GM18867 (cell line): ENCODE results near the gene TENM3.
A peak's percentile ranks its signal among the peaks of the same experiment; 100 is the strongest.

ENCODE experiments used
- ATAC-seq: cut with Tn5 transposase; IDR thresholded peaks from one replicate; pipeline ENCODE4 v1.9.1; 2021; ENCODE audit warnings: mild to moderate bottlenecking, moderate library complexity; ENCODE audit not compliant: unreplicated experiment

The TENM3 gene

DNA sequence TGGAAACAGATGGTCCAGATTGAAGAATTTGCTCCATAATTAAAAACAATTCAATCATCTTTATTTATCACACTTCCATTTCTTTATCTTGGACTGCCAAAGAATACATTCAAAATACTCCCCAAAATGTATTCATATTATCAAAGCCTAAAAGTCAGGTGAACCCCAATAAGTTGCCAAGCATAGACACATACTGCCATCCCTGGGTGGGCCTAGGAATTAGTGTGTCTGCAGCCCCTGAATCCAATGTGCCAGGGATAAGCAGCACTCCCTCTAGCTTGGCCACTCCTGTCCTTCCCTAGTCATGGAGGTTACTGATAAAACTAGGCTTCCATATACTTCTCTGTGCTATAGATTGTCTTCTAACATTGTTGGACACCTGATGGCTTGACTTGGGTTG lies 199.9 kb downstream of the TENM3 start:
- no peak for ATAC-seq

GRCh38 chr4:182447767-182448280 lies 204.6 kb downstream of the TENM3 start:
- no peak for ATAC-seq

DNA sequence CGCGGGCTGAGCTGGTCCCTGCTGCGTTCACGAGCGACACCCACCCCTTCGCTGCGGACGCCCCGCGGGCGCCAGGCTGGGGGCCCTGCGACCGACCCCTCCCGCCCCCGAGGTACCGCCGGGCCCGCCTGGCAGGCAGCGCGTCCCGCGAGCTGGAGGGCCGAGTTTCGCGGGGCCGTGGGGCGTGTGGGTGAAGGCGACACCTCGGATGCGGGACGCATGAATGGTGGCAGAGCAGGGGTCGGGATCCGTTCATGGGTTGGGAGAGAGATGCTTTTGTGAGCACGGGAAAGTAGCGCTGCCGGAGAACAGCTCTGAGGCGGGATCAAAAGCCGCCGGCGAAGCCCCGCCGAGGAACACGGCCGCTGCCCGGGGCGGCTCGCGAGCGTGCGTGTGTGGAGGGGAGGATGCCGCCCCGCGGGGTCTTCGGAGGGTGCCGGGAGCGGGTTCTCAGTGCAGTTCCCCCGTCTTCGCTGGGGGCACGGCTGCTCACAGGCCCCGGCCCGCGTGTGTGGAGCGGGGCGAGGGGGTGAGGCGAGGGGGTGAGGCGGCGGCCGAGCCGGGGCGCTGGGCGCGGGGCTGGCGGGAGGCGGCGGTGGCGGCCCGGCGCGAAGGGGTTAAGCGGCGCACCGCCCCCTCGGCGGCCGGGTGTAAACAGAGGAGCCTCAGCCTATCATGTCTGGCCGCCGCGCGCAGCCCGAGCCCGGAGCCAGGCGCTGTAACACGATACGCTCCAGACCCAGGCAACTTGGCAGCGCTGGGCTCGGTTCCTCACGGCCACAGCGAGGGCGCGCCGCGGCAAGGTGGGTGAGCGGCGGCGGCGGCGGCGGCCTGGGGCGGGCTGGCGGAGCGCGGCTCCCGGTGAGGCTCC lies 205.3 kb downstream of the TENM3 start:
- peak; percentile 89 for ATAC-seq

GRCh38 chr4:182449186-182449929 lies 206.2 kb downstream of the TENM3 start:
- peak; percentile 2 for ATAC-seq

GRCh38 chr4:182449930-182450439 lies 206.8 kb downstream of the TENM3 start:
- ATAC-seq = no peak

GRCh38 chr4:182451441-182451840 lies 208.2 kb downstream of the TENM3 start:
- no peak for ATAC-seq

GRCh38 chr4:182453830-182454229 lies 210.6 kb downstream of the TENM3 start:
- no peak for ATAC-seq

- ATAC-seq = no peak
Measured at GRCh38 chr4:182454440-182455013, 211.3 kb downstream of the TENM3 start.

DNA sequence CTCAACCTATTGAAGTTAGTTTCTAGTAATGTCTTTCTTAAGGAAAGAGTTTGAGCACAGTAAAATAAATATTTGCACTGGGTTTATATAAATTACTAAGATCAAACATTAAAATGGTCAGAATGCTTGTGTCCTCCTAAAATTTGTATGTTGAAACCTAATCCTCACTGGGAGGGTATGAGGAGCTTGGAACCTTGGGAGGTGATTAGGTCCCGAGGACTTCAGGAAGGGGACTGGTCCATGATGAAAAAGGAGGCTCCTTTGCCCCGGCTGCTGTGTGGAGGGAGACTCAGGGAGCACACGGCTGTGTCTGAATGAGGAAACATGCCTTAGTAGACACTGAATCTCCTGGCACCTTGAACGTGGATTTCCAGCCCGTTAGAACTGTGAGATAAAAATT lies 221.9 kb downstream of the TENM3 start:
- ATAC-seq = no peak

GRCh38 chr4:182465979-182466378 lies 222.8 kb downstream of the TENM3 start:
- ATAC-seq = no peak

- no peak for ATAC-seq
Measured at GRCh38 chr4:182470215-182470614, 227.0 kb downstream of the TENM3 start.

- ATAC-seq = no peak
Measured at GRCh38 chr4:182475539-182475938, 232.3 kb downstream of the TENM3 start.

- peak; percentile 88 for ATAC-seq
Measured at GRCh38 chr4:182478475-182478874, 235.3 kb downstream of the TENM3 start.

- ATAC-seq = no peak
Measured at GRCh38 chr4:182483685-182484084, 240.5 kb downstream of the TENM3 start.

GRCh38 chr4:182486881-182487280 lies 243.7 kb downstream of the TENM3 start:
- ATAC-seq = no peak

GRCh38 chr4:182488896-182489295 lies 245.7 kb downstream of the TENM3 start:
- no peak for ATAC-seq

DNA sequence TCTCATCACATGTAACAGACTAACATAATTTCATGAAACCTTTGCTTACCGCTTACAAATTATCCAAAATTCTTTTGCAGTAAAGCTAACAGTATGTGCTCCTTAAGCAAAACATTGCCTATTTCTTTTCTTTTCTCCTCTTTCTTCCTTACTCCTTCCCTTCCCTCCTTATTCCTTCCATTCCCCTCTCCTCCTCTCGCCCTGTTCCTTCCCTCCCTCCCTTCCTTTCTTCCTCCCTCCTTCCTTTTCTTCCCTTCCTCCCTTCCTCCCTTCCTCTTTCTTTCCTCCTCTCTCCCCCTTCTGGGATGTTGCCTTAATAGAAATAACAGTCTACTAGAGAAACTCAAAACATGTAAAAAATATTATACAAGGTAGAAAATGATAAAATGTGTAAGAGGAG lies 246.4 kb downstream of the TENM3 start:
- no peak for ATAC-seq

DNA sequence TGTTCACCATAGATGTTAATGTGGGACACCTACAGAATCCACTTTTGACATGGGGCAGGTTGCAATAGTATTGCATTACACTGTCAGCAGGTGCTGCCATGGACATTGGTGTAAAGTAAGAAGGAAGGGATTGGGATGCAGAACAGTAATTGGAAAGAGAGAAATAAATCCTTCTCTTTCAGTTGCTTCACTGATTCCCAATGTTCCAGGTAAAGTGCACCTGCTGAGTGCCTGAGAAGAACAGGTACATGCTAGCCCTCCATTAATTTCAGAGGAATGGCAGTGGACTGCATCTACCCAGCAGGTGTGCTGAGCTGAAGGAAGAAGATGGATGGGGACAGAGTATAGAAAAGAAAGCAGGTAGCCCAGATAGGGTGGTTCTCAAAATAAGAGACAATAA lies 248.5 kb downstream of the TENM3 start:
- no peak for ATAC-seq

GRCh38 chr4:182492423-182492822 lies 249.2 kb downstream of the TENM3 start:
- ATAC-seq = peak; percentile 41

DNA sequence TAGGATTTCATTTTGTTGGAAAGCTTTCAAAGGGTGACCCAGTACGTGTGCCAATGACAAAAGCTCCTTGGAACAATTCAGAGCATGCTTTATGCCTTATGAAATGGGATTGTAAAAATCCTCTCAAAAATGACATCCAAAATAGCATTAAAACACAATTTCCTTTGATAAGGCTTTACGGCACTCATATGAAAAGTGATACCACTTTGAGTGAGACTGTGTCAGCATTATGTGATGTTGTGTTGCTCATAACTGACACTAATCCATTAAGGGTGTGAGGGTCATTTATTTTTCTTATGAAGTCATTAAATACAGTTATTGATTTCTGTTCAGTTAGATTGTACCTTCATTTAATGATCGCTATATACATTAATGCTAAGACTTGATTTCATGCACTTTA lies 250.2 kb downstream of the TENM3 start:
- ATAC-seq = no peak

DNA sequence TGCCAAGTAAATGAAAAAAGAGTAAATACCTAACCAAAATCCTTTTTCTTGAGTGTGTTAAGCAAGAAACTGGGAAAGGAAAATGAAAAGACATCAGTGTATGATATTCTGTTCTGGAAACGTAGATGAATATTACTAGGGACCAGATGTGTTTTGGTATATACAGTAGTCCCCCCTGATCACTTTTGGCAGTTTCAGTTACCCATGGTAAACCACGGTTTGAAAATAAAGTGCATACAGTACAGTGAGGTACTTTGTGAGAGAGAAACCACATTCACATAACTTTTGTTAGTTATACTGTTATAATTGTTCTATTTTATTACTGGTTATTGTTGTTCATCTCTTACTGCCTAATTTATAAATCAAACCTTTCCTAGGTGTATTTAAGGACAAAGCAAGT lies 250.9 kb downstream of the TENM3 start:
- peak; percentile 76 for ATAC-seq
